Measurements from ENCODE around the gene CASKIN1.
A peak's percentile ranks its signal among the peaks of the same experiment; 100 is the strongest.

Gene CASKIN1

DNA sequence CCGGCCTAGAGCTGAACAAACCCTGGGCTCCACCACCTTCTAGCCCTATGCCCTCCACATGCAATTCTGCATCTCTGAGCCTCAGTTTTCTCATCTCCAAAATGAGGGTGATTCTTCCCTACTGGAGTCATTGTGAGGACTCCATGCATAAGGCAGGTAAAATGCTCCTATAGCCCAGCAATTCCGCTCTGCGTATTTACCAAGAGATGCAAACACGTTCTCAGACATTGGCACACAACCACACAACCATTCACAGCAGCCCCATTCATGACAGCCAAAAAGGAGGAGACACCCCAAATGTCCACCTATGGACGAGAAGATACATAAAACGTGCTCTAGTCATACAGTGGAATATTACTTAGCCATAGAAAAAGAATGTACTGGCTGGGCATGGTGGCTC lies 3.9 kb upstream of the CASKIN1 start:
- TF ChIP-seq POLR2A (IDR thresholded peaks at IDR 0.05; ENCODE audit: low read depth, low read length): no peak
- DNase-seq (ENCODE audit: insufficient read length, low spot score) (no peak), FAIRE-seq (no peak)

DNA sequence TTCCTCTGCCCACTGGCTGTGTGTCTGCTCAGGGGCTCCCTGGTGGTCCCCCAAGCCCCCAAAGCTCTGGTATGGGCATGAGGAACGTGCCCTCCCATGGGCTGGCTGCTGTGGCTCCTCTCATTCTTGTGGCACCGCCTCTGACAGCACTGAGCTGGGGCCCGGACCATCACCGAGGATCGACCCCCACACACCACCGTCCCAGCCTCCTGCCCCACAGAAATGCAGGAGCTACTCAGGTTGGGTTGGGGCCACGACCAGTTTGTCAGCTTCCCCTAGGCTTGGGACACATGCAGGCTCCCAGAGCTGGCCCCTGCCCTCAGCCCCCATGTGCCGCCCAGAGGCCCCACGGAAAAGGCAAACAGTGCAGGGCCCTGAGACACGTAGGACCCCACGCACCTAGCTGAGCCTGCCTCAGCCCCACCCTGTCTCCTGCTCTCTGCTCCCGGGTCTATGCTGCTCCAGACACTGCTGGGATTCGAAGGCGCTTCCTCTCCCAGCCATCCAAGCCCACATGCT lies 3.3 kb upstream of the CASKIN1 start:
- no peak for TF ChIP-seq POLR2A (IDR thresholded peaks at IDR 0.05; ENCODE audit: low read depth, low read length)
- FAIRE-seq (no peak), DNase-seq (ENCODE audit: insufficient read length, low spot score) (no peak)

- no peak for FAIRE-seq
- DNase-seq (ENCODE audit: insufficient read length, low spot score): no peak
- no peak for TF ChIP-seq POLR2A (IDR thresholded peaks at IDR 0.05; ENCODE audit: low read depth, low read length)
Measured at GRCh38 chr16:2199095-2199494, 2.7 kb upstream of the CASKIN1 start.

- FAIRE-seq: no peak
- DNase-seq (ENCODE audit: insufficient read length, low spot score): no peak
- TF ChIP-seq POLR2A (IDR thresholded peaks at IDR 0.05; ENCODE audit: low read depth, low read length): no peak
Measured at GRCh38 chr16:2198283-2198682, 1.9 kb upstream of the CASKIN1 start.

DNA sequence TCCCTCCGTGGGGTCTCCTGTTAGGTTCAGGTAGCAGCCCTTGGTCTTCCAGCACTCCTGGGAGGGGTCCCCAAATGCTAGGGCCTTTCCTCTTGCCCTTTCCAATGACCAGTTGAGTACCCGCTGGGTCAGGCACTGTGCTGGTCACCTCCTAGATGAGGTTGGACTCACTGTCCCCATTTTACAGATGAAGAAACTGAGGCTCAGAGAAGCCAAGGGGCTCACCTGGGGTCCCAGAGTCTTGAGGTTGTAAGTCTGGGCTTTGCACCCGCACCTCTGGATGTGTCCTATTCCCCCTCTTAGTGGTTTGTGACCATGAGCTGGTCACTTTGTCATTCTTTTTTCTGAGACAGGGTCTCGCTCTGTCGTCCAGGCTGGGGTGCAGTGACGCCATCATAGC lies 1.4 kb upstream of the CASKIN1 start:
- DNase-seq (ENCODE audit: insufficient read length, low spot score): no peak
- no peak for FAIRE-seq
- TF ChIP-seq POLR2A (IDR thresholded peaks at IDR 0.05; ENCODE audit: low read depth, low read length): no peak

- DNase-seq (ENCODE audit: insufficient read length, low spot score) (no peak), FAIRE-seq (no peak)
- no peak for TF ChIP-seq POLR2A (IDR thresholded peaks at IDR 0.05; ENCODE audit: low read depth, low read length)
Measured at GRCh38 chr16:2196981-2197511, 641 bp upstream of the CASKIN1 start.

DNA sequence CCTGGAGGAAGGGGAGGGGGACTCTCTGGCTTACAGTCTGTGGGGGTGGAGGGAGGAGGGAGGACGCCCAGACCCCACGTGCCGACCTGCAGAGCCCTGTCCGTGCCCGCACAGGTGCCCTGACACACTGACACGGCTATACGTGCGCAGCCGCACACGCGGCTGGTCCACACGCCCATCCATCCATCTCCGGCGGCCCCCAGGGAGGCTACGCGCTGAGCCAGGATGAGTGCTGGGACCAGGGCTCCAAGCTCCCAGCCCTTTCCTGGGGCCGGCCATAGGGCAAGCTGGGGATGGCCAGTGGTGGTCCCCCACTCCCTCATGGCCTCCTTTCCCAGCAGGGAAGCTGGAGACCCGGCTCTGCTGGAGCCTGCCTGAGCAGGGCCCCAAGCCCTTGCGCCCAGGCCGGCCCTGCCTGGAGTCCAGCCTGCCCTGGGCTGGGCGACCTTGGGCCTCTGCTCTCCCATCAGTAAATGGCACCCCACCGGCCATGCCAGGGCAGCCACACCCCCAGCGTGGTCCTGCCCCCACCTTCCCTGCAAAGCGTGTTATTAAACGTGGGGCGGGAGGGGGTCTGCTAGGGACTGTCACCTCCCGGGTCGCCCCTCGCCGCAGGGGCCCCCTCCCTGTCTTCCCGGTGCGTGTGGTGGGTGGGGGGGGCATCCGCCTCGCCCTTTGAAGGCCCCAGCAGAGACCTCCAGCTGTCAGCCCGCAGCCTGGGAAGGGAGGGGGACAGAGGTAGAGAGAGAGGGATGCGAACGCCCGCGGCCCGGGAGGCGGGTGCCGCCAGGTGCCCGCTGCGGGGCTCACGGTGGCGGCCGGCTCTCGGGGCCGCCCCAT lies 863 bp downstream of the CASKIN1 start:
- no peak for TF ChIP-seq POLR2A (IDR thresholded peaks at IDR 0.05; ENCODE audit: low read depth, low read length)
- DNase-seq (ENCODE audit: insufficient read length, low spot score) (no peak), FAIRE-seq (no peak)

GRCh38 chr16:2194852-2195321 lies 1.5 kb downstream of the CASKIN1 start:
- FAIRE-seq: no peak

GRCh38 chr16:2194166-2194834 lies 2.1 kb downstream of the CASKIN1 start:
- DNase-seq (ENCODE audit: insufficient read length, low spot score): peak; percentile 92
- no peak for TF ChIP-seq POLR2A (IDR thresholded peaks at IDR 0.05; ENCODE audit: low read depth, low read length)
- no peak for FAIRE-seq

More at GRCh38 chr16:2194852-2195321, 1.5 kb downstream of the CASKIN1 start:
- no peak for DNase-seq (ENCODE audit: insufficient read length, low spot score)
- TF ChIP-seq POLR2A (IDR thresholded peaks at IDR 0.05; ENCODE audit: low read depth, low read length): no peak

GRCh38 chr16:2191446-2191706 lies 5.0 kb downstream of the CASKIN1 start:
- no peak for DNase-seq (ENCODE audit: insufficient read length, low spot score)
- FAIRE-seq: no peak
- no peak for TF ChIP-seq POLR2A (IDR thresholded peaks at IDR 0.05; ENCODE audit: low read depth, low read length)

DNA sequence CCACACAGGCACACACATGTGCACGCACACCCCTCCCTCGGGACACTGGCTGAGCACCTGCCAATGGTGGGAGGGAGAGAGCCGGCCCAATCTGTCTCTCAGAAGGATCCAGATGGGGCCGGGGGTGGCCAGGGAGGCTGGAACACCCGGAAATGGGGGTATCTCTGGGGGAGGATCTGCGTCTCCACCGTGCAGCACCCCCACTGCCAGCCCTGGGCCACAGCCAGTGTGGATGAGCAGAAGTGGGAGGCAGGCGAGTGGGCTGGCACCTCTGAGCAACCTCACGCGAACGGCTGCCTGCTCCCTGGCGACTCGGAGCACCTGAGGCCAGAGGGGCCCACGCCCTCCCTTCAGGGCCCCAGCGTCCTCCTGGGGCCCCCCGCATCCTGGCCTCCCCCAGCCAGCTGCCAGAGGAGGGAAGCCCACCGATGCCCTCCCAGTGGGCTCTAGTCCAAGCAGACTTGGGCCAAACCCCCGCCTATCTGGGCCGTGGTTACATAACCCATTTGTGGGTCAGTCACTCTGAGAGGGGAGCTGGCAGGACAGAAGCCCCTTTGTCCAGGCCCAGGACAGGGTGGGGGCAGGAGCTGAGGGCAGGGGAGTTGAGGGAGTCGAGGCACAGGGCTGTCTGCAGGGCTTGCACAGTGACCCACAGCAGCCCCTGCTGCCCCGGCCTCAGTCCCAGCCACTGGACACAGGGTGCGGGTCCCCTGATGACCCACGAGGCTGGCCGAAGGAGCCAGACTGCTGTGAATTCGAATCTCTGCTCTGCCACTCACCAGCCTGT lies 5.6 kb downstream of the CASKIN1 start:
- FAIRE-seq (no peak), DNase-seq (ENCODE audit: insufficient read length, low spot score) (no peak)
- TF ChIP-seq POLR2A (IDR thresholded peaks at IDR 0.05; ENCODE audit: low read depth, low read length): no peak

- no peak for DNase-seq (ENCODE audit: insufficient read length, low spot score)
- TF ChIP-seq POLR2A (IDR thresholded peaks at IDR 0.05; ENCODE audit: low read depth, low read length): no peak
- no peak for FAIRE-seq
Measured at GRCh38 chr16:2190002-2190658, 6.3 kb downstream of the CASKIN1 start.

DNA sequence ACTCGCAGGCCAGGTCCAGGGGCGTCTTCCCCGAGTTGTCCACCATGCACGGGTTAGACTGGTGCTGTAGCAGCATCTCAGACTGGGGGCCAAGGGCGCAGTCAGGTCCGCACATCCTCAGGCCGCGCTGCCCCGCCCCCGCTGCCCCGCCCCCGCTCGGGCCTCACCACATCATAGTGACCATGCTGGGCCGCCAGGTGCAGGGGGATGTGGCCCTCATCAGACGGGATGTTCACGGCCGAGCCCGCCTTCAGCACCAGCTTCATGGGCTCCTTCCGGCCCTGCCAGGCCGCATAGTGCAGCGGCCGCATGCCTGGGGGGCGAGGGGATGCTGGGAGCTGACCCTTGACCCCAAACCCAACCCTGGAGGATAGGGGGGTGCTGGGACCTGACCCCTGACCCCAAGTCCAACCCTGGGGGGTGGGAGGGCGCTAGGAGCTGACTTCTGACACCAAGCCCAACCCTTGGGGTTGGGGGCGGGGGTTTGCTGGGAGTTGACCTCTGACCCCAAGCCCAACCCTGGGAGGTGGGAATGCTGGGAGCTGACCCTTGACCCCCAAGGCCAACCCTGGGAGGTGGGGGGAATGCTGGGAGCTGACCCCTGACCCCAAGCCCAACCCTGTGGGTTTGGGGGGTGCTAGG lies 7.0 kb downstream of the CASKIN1 start:
- FAIRE-seq (no peak), DNase-seq (ENCODE audit: insufficient read length, low spot score) (no peak)
- no peak for TF ChIP-seq POLR2A (IDR thresholded peaks at IDR 0.05; ENCODE audit: low read depth, low read length)
